NCI-H146 treated with DMSO at 0.1 percent for 48 hours (cell line): ENCODE measurements around the gene SPATA31C1.
"Not testable (repeated sequence)": the region's sequence is repeated elsewhere in the genome, so short reads cannot be mapped to it uniquely, and the experiment has no call there.

ENCODE experiments used
- DNase-seq: peaks from one replicate; lab custom pipeline; 2025; ENCODE audit not compliant: unreplicated experiment; lab: John Stamatoyannopoulos, UW

The SPATA31C1 gene

DNA sequence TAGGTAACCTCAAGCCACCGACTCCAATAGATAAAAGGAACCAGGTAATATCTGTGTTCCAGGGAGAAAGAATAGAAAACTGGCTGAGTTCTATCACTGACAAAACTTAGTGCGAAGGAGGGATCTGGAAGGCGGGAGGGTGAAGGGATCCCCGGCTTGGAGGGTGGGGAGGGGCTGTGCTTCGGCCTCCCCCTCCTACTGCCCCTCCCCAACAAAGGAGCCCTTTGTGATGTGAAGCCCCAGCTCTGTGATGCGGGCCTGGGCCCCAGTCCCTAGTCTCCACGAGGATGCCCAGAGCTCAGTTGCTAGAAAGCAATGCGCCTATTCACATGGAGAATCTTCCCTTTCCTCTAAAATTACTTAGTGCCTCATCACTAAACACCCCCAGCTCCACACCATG lies at the start of gene SPATA31C1:
SPATA31C1 (plus strand) TSS at position 301 of the 400 bp plus-strand sequence.
- DNase-seq: not testable (repeated sequence)

DNA sequence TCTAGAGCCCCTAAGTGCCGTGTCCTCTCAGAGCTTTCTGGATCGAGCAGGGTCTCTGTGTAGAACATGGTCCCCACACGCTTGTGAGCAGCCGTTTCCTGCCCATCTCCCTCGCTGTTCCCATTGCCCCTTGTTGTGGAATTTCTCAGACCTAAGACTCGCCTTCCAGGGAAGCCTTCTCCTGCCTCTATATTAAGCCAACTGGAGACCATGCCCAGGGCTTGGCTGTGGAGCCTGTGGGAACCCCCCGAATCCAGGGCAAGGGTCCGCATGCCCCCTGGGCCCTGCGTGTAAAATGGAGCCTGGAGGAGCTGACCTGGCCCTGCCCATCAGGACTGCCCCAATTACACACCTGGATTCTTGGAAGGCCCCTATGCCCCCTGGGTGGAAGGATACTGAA lies 49.6 kb upstream of the SPATA31C1 start:
- DNase-seq: no peak

DNA sequence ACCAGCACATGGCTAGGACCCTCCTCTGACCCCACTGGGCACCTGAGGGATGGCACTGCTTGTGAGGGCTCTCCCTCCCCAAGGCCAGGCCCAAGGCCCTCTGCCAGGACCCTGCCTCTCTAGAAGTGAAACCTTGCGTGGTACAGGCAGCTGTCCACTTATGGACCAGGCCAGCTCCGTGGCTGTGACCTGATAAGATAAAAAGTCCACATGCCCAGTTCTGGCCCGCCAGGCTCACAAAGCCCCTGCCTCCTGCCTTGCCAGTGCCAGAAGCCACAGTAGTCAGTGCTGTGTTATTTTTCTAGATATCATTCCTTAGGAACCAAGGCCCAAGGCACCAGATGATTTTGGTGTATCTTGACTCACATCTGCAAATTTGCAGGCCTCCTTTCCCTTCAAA lies 49.1 kb upstream of the SPATA31C1 start:
- DNase-seq: no peak

DNA sequence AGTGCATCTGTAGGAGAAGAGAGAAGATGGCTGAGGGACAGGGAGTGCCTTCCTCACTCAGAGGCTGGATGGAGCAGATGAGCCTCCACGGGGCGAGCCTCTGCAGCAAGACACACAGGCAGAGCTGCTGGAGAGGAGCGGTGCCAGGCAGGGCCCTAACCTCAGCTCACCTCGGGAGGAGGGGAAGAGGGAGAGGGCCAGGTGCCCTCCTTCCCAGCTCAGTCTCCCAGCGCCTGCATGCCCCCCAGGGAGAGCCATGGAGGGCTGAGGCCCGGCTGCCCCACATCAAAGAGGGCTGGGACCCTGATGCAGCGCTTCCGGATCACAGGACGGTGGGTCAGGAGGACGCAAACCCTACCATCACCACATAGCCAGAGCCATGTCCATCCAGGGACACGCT lies 48.7 kb upstream of the SPATA31C1 start:
- DNase-seq: no peak

DNA sequence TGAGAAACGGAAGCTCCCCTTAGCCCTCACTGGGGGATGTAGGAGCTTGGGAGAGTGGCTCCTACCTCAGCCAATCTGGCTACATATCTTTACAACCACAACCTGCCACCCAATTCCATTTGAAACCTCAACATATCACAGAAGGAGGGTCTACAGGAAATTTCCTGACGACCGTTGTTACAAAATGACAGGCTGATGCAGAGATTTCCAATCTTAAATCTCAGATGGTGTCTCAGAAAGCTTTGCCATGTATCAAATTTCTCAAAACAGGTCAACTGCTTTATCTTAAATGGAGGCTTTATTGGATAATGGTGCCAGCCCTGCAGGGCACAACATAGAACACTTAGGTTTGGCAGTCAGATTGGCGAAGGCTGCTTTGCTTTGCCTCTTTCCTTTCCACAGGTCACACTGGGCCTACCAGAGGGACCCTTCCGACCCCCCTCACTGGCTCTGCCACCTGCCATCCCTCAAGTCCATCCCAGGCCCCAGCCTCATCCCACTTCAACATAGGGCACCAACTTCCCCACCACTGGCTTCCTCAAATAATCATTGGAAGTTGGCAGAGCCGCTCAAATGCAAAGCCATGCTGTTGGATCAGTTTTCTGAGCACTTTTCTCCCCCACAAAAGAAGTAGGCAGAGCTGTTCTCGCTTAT lies 46.2 kb upstream of the SPATA31C1 start:
- no peak for DNase-seq

DNA sequence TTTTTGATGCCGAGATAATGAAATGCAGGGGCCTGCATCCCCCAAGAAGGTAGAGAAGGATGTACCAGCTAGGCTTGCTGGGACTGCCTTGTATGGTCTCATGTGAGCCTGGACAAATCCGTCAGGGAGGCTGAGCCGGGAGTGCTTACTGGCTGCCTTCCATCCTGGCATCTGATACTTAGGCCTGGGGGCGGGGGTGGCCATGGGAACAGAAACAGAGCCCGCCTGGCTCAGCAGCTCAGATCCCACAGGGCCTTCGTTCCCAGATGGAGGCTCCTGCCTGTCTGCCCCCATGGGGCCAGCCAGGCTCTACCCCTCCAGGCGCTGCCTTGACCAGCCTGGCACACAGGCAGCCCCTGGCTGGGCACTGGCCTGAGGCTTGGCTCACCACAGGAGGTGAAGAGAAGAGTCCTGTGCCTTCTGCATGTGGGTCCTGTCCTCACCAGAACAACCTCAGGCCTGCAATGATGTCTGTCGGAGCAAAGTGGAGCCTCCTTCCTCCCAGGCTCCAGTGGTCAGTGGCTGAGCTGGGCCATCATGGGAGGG lies 45.6 kb upstream of the SPATA31C1 start:
- DNase-seq: no peak

DNA sequence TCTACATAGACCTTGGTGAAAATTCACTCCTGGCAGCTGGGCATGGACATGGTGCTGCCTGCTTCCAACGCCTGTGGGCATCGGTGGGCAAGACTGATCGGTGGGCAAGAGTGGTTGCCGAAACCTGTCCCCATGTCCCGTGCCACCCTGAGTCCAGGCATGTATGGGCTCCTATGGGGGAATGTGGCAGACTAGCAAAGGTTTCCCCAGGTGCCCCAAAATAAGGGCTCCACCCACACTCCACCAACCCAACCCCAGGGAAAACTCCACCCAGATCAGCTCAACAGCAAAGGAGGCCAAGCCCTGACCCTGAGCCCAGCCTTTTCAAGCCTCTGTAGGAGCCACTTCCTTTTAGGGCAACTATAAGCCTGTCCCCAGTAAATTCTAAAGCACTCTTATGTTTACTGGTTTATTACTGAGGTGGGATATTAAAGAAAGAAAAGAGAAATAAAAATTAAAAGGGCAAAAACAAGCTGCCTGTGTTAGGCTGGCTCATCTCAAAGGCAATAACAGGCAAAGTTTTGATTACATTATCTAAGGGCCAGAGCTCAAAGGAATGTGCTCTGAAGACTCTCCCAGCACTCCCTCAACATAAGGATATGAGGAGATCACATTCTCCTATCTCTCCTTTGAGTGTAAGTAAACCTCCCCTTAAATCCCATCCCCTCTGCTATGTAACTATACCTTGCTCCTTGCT lies 44.0 kb upstream of the SPATA31C1 start:
- no peak for DNase-seq

DNA sequence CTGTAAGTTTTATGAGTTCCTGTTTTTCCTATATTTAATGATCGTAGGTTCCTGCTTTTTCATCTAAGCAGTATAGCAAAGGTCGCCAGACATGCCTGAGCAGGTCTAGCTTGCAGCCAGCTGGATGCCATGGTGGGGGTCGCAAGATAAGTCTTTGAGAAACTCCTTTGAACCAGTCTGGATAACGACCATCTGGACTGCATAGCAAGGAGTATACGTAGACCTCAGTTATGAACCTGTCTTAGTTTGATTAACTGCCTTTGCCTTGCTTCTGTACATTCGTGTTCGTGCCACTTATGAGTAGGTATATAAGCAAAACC lies 43.5 kb upstream of the SPATA31C1 start:
- DNase-seq: no peak

DNA sequence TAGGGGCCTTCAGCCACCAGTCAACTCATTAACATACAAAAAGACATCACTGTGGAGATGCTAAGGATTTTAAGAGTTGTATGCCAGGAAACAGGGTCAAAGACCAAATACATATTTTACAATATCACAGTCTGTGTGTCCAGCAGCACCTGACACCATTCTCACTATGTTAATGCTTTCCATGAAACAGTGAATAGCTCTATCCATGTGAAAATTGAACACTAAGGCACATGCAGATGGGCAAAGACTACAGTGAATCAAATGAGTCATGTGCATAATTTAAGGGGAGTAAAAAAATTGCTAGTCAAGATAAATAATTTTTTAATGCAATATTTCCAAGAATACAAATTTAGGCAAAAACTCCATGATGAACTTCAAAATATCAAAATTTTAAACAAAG lies 42.7 kb upstream of the SPATA31C1 start:
- DNase-seq: no peak

DNA sequence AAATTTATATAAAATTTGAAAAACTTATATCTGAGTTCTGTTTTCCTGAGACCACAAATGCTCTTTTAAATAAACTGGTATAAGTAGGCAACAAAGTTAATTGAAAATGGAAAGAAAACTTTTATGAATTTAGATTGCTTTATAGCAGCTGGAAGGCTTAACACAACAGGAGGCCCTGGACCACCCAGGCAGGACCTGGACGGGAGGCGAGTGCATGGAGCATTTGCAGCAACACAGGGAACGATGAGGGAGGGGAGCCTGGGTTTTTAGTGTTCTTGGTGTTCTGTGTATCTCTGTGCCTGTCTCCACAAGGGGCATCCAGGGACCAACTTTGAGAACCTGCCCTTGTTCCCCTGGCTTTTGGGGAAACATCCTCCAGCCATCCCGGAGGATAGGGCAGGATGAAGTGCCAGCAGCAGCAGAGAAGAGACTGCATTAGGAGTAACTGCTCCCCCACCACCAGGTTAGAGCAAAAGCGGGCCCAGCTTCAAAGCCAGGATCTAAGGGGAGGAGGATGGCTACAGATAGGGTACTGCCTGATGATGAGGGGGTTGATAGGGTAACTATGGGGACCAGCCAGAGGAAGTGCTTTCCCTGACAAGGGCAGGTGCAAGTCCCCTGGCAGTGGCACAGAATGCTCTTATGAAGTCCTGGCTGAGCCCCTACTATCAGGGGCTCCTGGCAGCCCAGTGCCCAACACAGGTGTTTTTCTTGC lies 41.8 kb upstream of the SPATA31C1 start:
- no peak for DNase-seq

DNA sequence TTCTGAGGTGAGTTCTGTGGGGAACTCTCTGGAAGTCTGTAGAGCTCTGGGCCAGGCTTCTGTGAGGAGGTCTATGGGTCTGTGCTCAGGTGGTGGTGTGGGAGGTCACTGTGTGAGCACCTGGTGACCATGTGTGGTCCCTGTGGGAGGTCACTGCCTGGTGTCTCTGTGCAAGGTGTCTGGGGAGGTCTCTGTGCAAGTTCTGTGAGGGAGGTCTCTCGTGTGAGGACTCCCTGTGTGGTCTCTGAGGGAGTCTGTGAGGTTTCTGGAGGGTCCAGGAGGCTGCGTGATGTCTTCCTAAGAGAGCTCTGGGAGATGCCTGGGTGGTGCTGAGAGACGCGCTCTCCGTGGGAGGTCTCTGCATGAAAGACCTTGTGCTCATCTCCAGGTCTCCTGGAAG lies 41.1 kb upstream of the SPATA31C1 start:
- DNase-seq: no peak

DNA sequence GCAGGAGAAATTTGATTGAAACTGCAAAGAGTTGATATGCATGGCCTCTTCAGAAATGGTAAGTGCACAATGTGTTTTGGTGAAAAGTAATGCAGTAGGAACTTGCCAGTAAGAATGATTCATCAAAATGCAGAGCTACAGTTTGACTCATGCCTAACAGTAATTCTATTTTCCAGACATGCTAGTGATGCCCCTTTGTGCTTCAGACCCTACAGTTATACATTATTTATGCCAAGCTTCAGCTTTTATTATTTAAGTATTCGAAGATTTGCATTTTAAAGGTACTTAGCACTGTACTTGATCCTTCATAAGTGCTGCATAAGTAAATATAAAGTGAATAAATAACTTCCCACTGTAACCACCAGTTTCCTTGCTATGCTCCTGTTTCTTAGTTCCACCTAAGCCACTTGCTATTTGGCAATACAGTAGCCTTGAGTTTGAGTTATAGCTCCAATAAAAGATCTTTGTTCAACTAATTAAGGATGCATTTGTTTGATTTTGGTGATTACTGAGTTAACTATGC lies 38.7 kb upstream of the SPATA31C1 start:
- DNase-seq: no peak

DNA sequence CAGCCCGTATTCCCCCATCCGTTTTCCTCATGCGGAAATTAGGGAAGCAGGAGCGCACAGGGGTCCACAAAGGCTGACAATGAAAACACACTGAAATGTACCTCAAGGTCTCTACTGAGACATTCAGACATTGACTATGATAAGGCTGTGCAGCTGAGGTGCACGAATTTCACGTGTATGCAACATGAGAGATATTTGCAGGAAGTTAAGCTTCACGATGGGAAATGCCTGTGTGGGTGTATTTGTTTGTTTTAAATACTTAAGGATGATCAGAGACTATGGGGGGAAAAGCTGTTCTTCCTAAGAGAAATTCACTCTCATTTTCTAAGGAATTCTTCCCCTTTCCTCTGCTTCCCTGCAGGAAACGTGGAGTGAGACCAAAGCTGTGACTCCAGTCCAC lies 37.6 kb upstream of the SPATA31C1 start:
- DNase-seq: no peak

DNA sequence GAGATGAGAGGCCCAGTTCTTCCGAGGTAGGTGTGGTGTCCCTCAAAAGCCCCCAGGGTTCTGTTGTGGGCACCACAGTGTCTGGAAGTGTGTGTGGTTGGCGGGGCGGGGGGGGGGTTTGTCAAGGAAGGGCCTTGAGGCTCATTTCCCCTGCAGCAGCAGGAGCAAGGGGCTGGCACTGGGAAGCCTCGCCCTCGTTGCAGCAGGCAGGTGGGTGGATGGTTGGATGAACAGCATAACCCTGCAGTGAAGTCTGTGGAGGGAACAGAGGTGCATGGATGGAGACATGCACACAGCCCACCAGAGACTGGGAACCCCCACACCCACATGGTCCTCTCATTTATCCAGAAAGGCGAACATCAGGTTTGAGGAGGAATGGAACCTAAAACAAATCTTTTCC lies 37.1 kb upstream of the SPATA31C1 start:
- DNase-seq: no peak

DNA sequence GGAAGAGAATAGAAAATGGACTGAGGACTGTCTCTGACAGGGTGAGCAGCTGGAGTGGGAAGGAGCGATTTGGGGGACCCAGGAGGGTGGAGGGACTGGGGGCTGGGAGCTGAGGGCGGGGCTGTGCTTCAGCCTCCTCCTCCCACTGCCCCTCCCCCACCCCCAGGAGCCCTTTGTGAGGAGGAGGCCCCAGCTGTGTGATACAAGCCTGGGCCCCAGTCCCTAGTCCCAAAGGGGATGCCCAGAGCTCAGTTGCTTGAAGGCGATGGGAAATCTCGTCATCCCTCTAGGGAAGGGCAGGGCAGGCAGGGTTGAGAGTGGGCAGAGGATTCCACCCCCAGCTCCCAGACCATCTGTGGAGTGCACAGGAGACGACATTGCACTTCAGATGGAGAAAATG lies 35.1 kb upstream of the SPATA31C1 start, which contains the start of gene SPATA31E1:
SPATA31E1 (plus strand) TSS at position 251 of the 400 bp plus-strand sequence; CDS start at position 266, 15 bp downstream.
- no peak for DNase-seq

DNA sequence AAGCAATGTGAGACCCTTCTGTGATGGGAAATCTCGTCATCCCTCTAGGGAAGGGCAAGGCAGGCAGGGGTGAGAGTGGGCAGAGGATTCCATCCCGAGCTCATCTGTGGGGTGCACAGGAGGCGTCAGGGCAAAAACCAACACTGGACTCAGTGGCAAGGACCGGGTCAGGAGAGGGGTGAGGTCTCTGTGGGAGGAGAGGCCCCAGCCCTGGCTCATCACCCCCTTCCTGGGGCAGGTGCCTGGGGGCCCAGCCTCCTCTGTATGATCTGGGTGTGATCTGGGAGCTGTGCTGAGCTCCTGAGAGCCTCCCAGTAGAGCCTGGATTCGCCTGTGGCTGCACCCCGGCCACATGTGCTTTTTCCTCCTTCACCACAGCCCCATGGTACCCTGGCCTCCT lies 34.5 kb upstream of the SPATA31C1 start:
- DNase-seq: no peak

DNA sequence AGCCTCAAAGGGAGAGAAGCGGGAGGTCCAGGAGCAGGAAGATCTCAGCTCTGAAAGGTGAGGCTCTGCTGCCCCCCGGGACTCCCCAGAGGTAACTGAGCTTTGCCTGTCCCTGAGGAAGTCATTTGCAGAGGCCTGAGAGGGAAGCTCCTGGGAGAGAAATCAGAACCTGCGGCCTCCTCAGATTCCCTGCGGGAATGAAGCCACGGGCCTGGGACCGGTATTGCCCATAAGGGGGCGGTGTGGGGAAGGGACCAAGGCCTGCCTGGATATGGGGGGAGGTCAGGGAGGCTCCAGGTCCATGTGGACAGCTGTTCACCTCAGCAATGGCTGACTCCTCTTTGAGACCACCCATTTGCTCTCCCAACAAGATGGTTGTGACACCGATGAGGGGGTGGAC lies 33.8 kb upstream of the SPATA31C1 start:
- no peak for DNase-seq

DNA sequence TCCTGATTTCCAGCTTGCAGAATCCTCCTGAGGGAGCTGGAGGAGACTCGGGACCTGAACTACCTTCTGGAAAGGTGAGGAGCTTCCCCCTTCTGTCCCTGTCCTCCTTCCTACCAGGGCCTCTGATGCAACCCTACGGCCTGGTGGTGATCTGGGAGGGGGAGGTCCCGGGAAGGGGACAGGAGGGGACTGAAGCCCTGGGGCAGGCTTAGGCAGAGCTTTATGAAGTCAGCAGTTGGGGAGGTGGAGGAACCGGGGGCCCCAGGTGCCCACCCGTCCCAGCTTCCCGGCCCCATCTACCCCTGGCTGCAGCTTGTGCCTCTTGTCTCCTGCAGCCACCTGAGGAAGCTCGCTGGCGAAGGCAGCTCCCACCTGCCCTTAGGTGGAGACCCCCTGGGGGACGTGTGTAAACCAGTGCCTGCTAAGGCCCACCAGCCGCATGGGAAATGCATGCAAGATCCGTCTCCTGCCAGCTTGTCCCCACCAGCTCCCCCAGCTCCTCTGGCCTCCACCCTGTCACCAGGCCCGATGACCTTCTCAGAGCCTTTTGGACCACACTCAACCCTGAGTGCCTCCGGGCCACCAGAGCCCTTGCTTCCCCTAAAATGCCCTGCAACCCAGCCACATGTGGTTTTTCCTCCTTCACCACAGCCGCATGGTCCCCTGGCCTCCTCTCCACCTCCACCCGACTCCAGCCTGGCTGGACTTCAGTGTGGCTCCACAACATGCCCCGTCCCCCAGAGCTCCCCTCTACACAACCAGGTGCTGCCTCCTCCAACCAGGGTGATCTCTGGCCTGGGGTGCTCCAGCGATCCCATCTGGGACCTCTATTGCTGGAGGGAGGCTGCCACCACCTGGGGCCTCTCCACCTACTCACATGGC lies 32.9 kb upstream of the SPATA31C1 start:
- DNase-seq: no peak

DNA sequence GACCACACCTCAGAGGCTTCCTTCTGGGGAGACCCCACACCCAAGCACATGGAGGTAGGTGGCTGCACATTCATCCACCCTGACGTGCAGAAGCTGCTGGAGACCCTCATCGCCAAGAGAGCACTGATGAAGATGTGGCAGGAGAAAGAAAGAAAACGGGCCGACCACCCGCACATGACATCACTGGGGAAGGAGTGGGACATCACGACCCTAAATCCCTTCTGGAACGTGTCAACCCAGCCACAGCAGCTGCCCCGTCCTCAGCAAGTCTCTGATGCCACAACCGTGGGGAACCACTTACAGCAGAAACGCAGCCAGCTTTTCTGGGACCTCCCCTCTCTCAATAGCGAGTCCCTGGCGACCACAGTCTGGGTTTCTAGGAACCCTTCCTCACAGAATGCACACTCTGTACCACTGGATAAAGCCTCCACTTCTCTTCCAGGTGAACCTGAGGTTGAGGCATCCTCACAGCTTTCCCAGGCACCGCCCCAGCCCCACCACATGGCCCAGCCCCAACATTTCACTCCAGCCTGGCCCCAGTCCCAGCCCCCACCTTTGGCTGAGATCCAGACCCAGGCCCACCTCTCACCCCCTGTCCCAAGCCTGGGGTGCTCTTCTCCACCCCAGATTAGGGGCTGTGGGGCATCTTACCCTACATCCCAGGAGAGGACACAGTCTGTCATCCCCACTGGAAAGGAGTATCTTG lies 32.1 kb upstream of the SPATA31C1 start:
- no peak for DNase-seq
